K562 (cell line): ENCODE data around the gene NLRP6. TPM values are rescaled to one million over a fixed set of nuclear protein-coding genes. Genes with fewer than 3 reads are reported as not detected.

ENCODE experiments used
- ATAC-seq: fragments of 200-7000 bp; cut with Tn5 transposase; 3 replicates; pipeline ENCODE4 v1.9.1; 2020; ENCODE audit warnings: moderate library complexity
- BruUV-seq: library from RNA; stranded (reverse); fragments of 400-500 nt; replicated peaks from 2 replicates; lab custom pipeline; 2021; lab: Mats Ljungman, UMichigan
- CTCF ChIA-PET: fragments of 300-600 bp; formaldehyde crosslinking; extraction: SDS; loops from one replicate; lab custom pipeline; 2021; ENCODE audit warnings: low intra/inter-chr PET ratio; lab: Yijun Ruan, JAX
- POLR2A ChIA-PET: fragments of 300-600, 350-650 bp; sonication (Branson Sonifier 250); formaldehyde crosslinking; extraction: SDS; loops from one replicate; lab custom pipeline; 2021; ENCODE audit warnings: antibody characterized with exemption, inconsistent platforms; lab: Yijun Ruan, JAX
- DNase-seq, 4 experiments: peaks; one replicate each; pipeline versions ENCODE4 v3.0.0 to v3.0.0-alpha.2; 2011 to 2018; ENCODE audit warnings: low spot score in 3 of 4, mixed read lengths in 3 of 4; ENCODE audit errors: extremely low read depth in 1 of 4
- FAIRE-seq: peaks from 2 replicates; lab custom pipeline; 2011; peaks lifted over from hg19 to GRCh38; lab: Jason Lieb, UNC
- H2AFZ ChIP-seq: 2 replicates; pipeline ENCODE4 v1.6.0; 2011; ENCODE audit warnings: low read depth, low read length, control low read depth, inconsistent platforms
- H3K27ac ChIP-seq: fragments of 200-600 bp; 3 replicates; pipeline ENCODE4 v1.8.0; 2011; ENCODE audit warnings: low read depth, mild to moderate bottlenecking, control low read depth, inconsistent platforms, low read length, moderate library complexity, mixed read lengths; ENCODE audit errors: extremely low read depth
- H3K27me3 ChIP-seq, 2 experiments: fragments of 300-600 bp in 1 of 2; 2 replicates in 1 of 2; 3 replicates in 1 of 2; pipeline versions ENCODE4 v1.6.0 to v1.8.0; 2011; ENCODE audit warnings: inconsistent platforms in 2 of 2, low read length in 2 of 2, mild to moderate bottlenecking in 1 of 2, mixed read lengths in 1 of 2, moderate library complexity in 1 of 2; ENCODE audit not compliant: control insufficient read depth in 2 of 2, insufficient read depth in 2 of 2
- H3K36me3 ChIP-seq: fragments of 300-600 bp; 3 replicates; pipeline ENCODE4 v1.8.0; 2011; ENCODE audit warnings: mild to moderate bottlenecking, low read length, inconsistent platforms; ENCODE audit not compliant: control insufficient read depth, insufficient read depth
- H3K4me1 ChIP-seq, 2 experiments: fragments of 200-600 bp in 1 of 2; replicated peaks in 1 of 2; 2 replicates in 1 of 2; 3 replicates in 1 of 2; pipeline versions ENCODE4 v1.5.1 to v1.8.0; 2011; ENCODE audit warnings: inconsistent platforms in 2 of 2, low read length in 2 of 2, mild to moderate bottlenecking in 1 of 2, mixed read lengths in 1 of 2, moderate library complexity in 1 of 2; ENCODE audit not compliant: control insufficient read depth in 2 of 2, insufficient read depth in 2 of 2
- H3K4me2 ChIP-seq: 2 replicates; pipeline ENCODE4 v1.6.1; 2011; ENCODE audit warnings: low read length, control low read depth, inconsistent platforms, mixed read lengths; ENCODE audit not compliant: insufficient read depth
- H3K4me3 ChIP-seq: fragments of 200-600 bp; sonication (generic), shearing (Covaris generic); 2 replicates; pipeline ENCODE4 v1.5.1; 2016; ENCODE audit warnings: control low read depth, inconsistent platforms
- H3K79me2 ChIP-seq: fragments of 200-600 bp; 3 replicates; pipeline ENCODE4 v1.8.0; 2011; ENCODE audit warnings: low read length, inconsistent platforms; ENCODE audit not compliant: control insufficient read depth, insufficient read depth
- H3K9ac ChIP-seq, 2 experiments: 2 replicates each; pipeline versions ENCODE4 v1.6.0 to v1.6.1; 2011; ENCODE audit warnings: low read depth in 2 of 2, low read length in 2 of 2, control low read depth in 1 of 2, inconsistent platforms in 1 of 2, mild to moderate bottlenecking in 1 of 2, mixed read lengths in 1 of 2; ENCODE audit not compliant: insufficient read depth in 1 of 2
- H3K9me1 ChIP-seq: one replicate; pipeline ENCODE4 v1.6.0; 2011; ENCODE audit warnings: inconsistent platforms, mild to moderate bottlenecking, low read length, moderate library complexity; ENCODE audit not compliant: control insufficient read depth, insufficient read depth
- H3K9me3 ChIP-seq: replicated peaks from 2 replicates; pipeline ENCODE4 v1.5.1; 2011; ENCODE audit warnings: low read depth, low read length, inconsistent platforms; ENCODE audit not compliant: control insufficient read depth, insufficient read depth
- H4K20me1 ChIP-seq: replicated peaks from 2 replicates; pipeline ENCODE4 v1.6.1; 2011; ENCODE audit warnings: low read length, inconsistent platforms, mixed read lengths; ENCODE audit not compliant: control insufficient read depth, insufficient read depth
- CAMTA2 ChIP-seq: fragments of 250-450 bp; sonication (Bioruptor Pico); conservative IDR thresholded peaks from 2 replicates; pipeline ENCODE4 v1.5.1; 2022
- CBX5 ChIP-seq: IDR thresholded peaks from 2 replicates; pipeline ENCODE4 v1.6.1; 2014; ENCODE audit warnings: low read depth, borderline replicate concordance
- DIDO1 ChIP-seq: fragments of 450-650 bp; IDR thresholded peaks from 2 replicates; pipeline ENCODE4 v1.6.1; 2016; ENCODE audit warnings: low read depth, missing biosample characterization, missing genetic modification characterization
- HCFC1 ChIP-seq: IDR thresholded peaks from 2 replicates; pipeline ENCODE4 v1.6.1; 2012; ENCODE audit warnings: low read depth, low read length, improper control_type of control experiment
- HDAC1 ChIP-seq, 2 experiments: fragments of 450-650 bp; IDR thresholded peaks; 2 replicates each; pipeline ENCODE4 v1.6.1; 2016 to 2017; ENCODE audit warnings: inconsistent platforms in 1 of 2, mild to moderate bottlenecking in 1 of 2, moderate library complexity in 1 of 2
- ILF3 ChIP-seq: fragments of 450-650 bp; IDR thresholded peaks from 2 replicates; pipeline ENCODE4 v1.6.1; 2018; ENCODE audit warnings: antibody characterized with exemption, mild to moderate bottlenecking, moderate library complexity, borderline replicate concordance
- KDM5B ChIP-seq: fragments of 200-600 bp; sonication (generic); IDR thresholded peaks from 2 replicates; pipeline ENCODE4 v1.6.1; 2012; ENCODE audit warnings: low read depth, mild to moderate bottlenecking, moderate library complexity, low read length, control low read depth, inconsistent platforms; ENCODE audit not compliant: insufficient replicate concordance
- MIER1 ChIP-seq: fragments of 450-650 bp; IDR thresholded peaks from 2 replicates; pipeline ENCODE4 v1.6.1; 2016; ENCODE audit warnings: antibody characterized with exemption, mild to moderate bottlenecking, low read depth
- MYNN ChIP-seq, 2 experiments: sonication (generic); formaldehyde crosslinking in 1 of 2; IDR thresholded peaks; 2 replicates each; pipeline versions ENCODE4 v1.5.0 to v1.6.1; 2016 to 2020; ENCODE audit warnings: antibody characterized with exemption in 1 of 2, missing genetic modification reagents in 1 of 2
- NFIX ChIP-seq: fragments of 250-450 bp; sonication (Bioruptor Pico); IDR thresholded peaks from 2 replicates; pipeline ENCODE4 v1.4.0; 2020; ENCODE audit warnings: low read depth, mild to moderate bottlenecking, moderate library complexity
- PHB ChIP-seq: fragments of 250-450 bp; sonication (Bioruptor Pico); IDR thresholded peaks from 2 replicates; pipeline ENCODE4 v1.5.0; 2021
- RNF2 ChIP-seq: sonication (generic); IDR thresholded peaks from 2 replicates; pipeline ENCODE4 v1.6.1; 2016
- SRF ChIP-seq, 2 experiments: fragments of 250-450, 450-650 bp in 1 of 2; sonication (Bioruptor Pico) in 1 of 2; sonication (generic) in 1 of 2; formaldehyde crosslinking; IDR thresholded peaks; 2 replicates each; pipeline versions ENCODE4 v1.5.0 to v1.5.1; 2020 to 2022; ENCODE audit warnings: mild to moderate bottlenecking in 1 of 2, missing genetic modification reagents in 1 of 2
- TAF15 ChIP-seq: fragments of 200-400 bp; formaldehyde crosslinking; IDR thresholded peaks from 2 replicates; pipeline ENCODE4 v1.6.1; 2017; ENCODE audit warnings: mild to moderate bottlenecking, low read depth, low read length, moderate library complexity
- TEAD1 ChIP-seq, 2 experiments: fragments of 450-650 bp in 1 of 2; sonication (generic) in 1 of 2; formaldehyde crosslinking; IDR thresholded peaks; 2 replicates each; pipeline versions ENCODE4 v1.4.0 to v1.8.0; 2020 to 2022; ENCODE audit warnings: mild to moderate bottlenecking in 2 of 2, missing genetic modification reagents in 1 of 2
- WGBS: fragments of 100-300 bp; shearing (Covaris generic); methylation state at CpG from one replicate; pipeline ENCODE4 v1.1.6; 2016; ENCODE audit warnings: low coverage, mixed read lengths; ENCODE audit not compliant: insufficient coverage; ENCODE audit errors: missing lambda C conversion rate; 5-methylcytosine and 5-hydroxymethylcytosine counted together
- in situ Hi-C: fragments of 300-500 bp; cut with MboI; formaldehyde crosslinking; loops from 4 replicates; pipeline ENCODE4 v1.15.0; 2018; ENCODE audit warnings: inconsistent platforms, mixed read lengths
- intact Hi-C: fragments of 100-400 bp; cut with micrococcal nuclease; formaldehyde crosslinking; loops from 2 replicates; pipeline ENCODE4 v1.14.2; 2022
- polyA plus RNA-seq, 8 experiments: library from polyadenylated mRNA; depleted of rRNA in 4 of 8; stranded (reverse) in 5 of 8; unstranded in 3 of 8; fragments of >200 nt; fragmentation: Nextera tagmentation in 2 of 8; fragmentation: Illumina TruSeq in 1 of 8; extraction: Ambion mirVana in 2 of 8; extraction: Trizol in 1 of 8; gene quantifications; 2 replicates each; pipeline versions ENCODE4 v1.2.1 to v1.2.3, GENCODE V29; 2011 to 2014; ENCODE audit warnings: inconsistent platforms in 1 of 8, missing spikeins in 1 of 8
- total RNA-seq, 7 experiments: library from RNA; depleted of rRNA in 6 of 7; stranded (reverse); fragments of >200 nt in 6 of 7; fragmentation: Illumina TruSeq in 2 of 7; extraction: Trizol in 2 of 7; gene quantifications; 2 replicates each; pipeline versions ENCODE4 v1.2.1 to v1.2.3, GENCODE V29; 2011 to 2021; ENCODE audit warnings: low replicate concordance in 1 of 7
- TF ChIP-seq, protein P1 (sequence below): fragments of 250-450 bp; sonication (Bioruptor Pico); IDR thresholded peaks from 2 replicates; pipeline ENCODE4 v1.8.0; 2022; ENCODE audit warnings: inconsistent platforms
- TF ChIP-seq, protein P2 (sequence below), 3 experiments: IDR thresholded peaks in 2 of 3; conservative IDR thresholded peaks in 1 of 3; 2 replicates each; pipeline ENCODE4 v1.5.1; 2011 to 2012; ENCODE audit warnings: low read length in 3 of 3, mild to moderate bottlenecking in 3 of 3, control low read depth in 2 of 3, improper control_type of control experiment in 1 of 3, inconsistent platforms in 1 of 3, low read depth in 1 of 3, mixed read lengths in 1 of 3, moderate library complexity in 1 of 3; ENCODE audit not compliant: insufficient read depth in 2 of 3
- TF ChIP-seq, protein P3 (sequence below): fragments of 450-650 bp; IDR thresholded peaks from 2 replicates; pipeline ENCODE4 v1.6.1; 2016

NLRP6 gene
- total and polyA plus RNA-seq, 9 of the 15 experiments (the other 6 are each of a cell fraction or from before 2014, with no cell fraction given): 0.03 to 0.18 (median 0.15) TPM; not detected in 5

DNA sequence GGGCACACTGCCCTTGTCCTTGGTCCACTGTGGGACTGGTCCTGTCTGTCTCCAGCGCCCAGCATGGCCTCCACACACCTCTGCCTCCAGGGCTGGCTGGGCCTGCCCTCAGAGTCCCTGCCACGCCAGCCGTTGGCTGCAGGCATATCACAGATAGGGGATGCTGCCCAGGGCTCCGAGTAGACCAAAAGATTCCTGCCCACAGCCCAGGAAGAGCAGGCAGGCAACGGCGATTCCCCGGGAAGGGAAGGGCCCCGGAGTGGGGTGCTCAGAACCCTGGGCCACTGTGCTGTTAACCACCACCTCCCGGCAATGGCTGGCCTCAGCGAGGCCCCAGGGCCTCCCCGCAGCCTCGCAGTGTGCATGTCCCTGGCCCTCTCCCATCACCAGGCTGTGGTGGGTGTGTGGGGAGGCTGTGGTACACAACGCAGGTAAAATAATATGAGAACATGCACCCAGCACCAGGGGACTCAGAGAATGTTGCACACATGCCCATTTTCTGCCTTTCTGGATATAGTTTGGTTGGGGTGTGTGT, 18.9 kb downstream of the NLRP6 start:
- no peaks in the 10 kb centered on the region for H3K9me3 ChIP-seq
- peak overlapping the region; percentile 69; the same call in 2 of the 3 replicates for H3K27ac ChIP-seq
- peak overlapping the region; percentile 53 for H3K4me2 ChIP-seq
- peaks cover 38% of the 10 kb centered on the region; the same call in 2 of the 3 replicates for H3K36me3 ChIP-seq
- H3K9me1 ChIP-seq: no peaks in the 10 kb centered on the region
- WGBS: 60% methylated on average over 9 of the region's 13 CpGs
- no peak overlapping the region for H2AFZ ChIP-seq
- H3K9ac ChIP-seq: peak overlapping the region in 1 of 2 experiments; percentile 81; a peak in 2 of 4 replicates
- FAIRE-seq (no peak), ATAC-seq (peak; percentile 19), DNase-seq (no peak)
- H3K4me1 ChIP-seq: peaks cover 19 to 78% of the 10 kb centered on the region in 2 experiments
- POLR2A ChIA-PET: interaction anchor here (1.0 kb wide), 1 partner anchor 13 kb away, joined by 4 read pairs; no protein-coding TSS in a partner anchor
- H3K27me3 ChIP-seq: no peaks in the 10 kb centered on the region
- BruUV-seq: no TSS peak
- H3K4me3 ChIP-seq: no peak overlapping the region
- in situ Hi-C loops (no loop called here), intact Hi-C loops (no loop called here)
- CTCF ChIA-PET: no interaction called here
- no peaks in the 10 kb centered on the region for H4K20me1 ChIP-seq
- H3K79me2 ChIP-seq: no peaks in the 10 kb centered on the region
- TF ChIP-seq TEAD1 (CRISPR knock-in tag; IDR thresholded peaks at IDR 0.05) (0 out of 4 replicates have a peak, but pooled peaks of 1 of the 2 experiments have one; percentile 1), NFIX (CRISPR knock-in tag) (no peak), CBX5 (no peak), MYNN (IDR thresholded peaks at IDR 0.05) (no peak), MYNN (CRISPR knock-in tag; IDR thresholded peaks at IDR 0.05) (no peak), HCFC1 (no peak), CAMTA2 (CRISPR knock-in tag) (no peak), DIDO1 (tag) (no peak), SRF (CRISPR knock-in tag; IDR thresholded peaks at IDR 0.05) (no peak), PHB (CRISPR knock-in tag) (no peak), RNF2 (no peak), ILF3 (no peak), TAF15 (no peak), KDM5B (peak; percentile 21), MIER1 (no peak), HDAC1 (IDR thresholded peaks at IDR 0.05) (no peak)
- TF ChIP-seq, protein P1, sequence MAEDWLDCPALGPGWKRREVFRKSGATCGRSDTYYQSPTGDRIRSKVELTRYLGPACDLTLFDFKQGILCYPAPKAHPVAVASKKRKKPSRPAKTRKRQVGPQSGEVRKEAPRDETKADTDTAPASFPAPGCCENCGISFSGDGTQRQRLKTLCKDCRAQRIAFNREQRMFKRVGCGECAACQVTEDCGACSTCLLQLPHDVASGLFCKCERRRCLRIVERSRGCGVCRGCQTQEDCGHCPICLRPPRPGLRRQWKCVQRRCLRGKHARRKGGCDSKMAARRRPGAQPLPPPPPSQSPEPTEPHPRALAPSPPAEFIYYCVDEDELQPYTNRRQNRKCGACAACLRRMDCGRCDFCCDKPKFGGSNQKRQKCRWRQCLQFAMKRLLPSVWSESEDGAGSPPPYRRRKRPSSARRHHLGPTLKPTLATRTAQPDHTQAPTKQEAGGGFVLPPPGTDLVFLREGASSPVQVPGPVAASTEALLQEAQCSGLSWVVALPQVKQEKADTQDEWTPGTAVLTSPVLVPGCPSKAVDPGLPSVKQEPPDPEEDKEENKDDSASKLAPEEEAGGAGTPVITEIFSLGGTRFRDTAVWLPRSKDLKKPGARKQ (CRISPR knock-in tag): no peak
- TF ChIP-seq, protein P2, sequence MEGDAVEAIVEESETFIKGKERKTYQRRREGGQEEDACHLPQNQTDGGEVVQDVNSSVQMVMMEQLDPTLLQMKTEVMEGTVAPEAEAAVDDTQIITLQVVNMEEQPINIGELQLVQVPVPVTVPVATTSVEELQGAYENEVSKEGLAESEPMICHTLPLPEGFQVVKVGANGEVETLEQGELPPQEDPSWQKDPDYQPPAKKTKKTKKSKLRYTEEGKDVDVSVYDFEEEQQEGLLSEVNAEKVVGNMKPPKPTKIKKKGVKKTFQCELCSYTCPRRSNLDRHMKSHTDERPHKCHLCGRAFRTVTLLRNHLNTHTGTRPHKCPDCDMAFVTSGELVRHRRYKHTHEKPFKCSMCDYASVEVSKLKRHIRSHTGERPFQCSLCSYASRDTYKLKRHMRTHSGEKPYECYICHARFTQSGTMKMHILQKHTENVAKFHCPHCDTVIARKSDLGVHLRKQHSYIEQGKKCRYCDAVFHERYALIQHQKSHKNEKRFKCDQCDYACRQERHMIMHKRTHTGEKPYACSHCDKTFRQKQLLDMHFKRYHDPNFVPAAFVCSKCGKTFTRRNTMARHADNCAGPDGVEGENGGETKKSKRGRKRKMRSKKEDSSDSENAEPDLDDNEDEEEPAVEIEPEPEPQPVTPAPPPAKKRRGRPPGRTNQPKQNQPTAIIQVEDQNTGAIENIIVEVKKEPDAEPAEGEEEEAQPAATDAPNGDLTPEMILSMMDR (IDR thresholded peaks at IDR 0.05 in 2 of 3, conservative IDR thresholded peaks at IDR 0.05 in 1 of 3; ENCODE audit: insufficient read depth in 2 of 3, low read depth in 1 of 3, low read length in 3 of 3): no peak
- TF ChIP-seq, protein P3, sequence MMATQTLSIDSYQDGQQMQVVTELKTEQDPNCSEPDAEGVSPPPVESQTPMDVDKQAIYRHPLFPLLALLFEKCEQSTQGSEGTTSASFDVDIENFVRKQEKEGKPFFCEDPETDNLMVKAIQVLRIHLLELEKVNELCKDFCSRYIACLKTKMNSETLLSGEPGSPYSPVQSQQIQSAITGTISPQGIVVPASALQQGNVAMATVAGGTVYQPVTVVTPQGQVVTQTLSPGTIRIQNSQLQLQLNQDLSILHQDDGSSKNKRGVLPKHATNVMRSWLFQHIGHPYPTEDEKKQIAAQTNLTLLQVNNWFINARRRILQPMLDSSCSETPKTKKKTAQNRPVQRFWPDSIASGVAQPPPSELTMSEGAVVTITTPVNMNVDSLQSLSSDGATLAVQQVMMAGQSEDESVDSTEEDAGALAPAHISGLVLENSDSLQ: no peak
